ENCODE measurements around the gene CFAP52.

DNA sequence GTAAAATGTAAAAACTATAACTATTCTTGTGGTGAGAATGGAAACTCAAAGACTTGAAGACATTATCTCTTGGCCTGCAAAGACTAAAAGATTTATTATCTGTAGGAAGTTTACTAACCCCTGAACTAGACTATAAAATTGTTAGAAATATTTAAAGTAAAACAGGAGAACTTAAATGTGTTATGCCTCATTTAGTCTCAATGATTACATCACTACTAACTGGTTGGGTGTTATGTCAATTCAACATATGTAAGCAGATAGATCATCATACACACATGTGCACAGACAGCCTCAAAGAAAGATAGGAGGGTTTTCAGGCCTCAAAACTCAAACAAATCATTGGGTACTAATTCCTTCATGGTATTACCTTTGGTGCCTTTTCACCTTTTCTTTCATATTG, 8.4 kb upstream of the CFAP52 start:
- TF ChIP-seq, protein P1, sequence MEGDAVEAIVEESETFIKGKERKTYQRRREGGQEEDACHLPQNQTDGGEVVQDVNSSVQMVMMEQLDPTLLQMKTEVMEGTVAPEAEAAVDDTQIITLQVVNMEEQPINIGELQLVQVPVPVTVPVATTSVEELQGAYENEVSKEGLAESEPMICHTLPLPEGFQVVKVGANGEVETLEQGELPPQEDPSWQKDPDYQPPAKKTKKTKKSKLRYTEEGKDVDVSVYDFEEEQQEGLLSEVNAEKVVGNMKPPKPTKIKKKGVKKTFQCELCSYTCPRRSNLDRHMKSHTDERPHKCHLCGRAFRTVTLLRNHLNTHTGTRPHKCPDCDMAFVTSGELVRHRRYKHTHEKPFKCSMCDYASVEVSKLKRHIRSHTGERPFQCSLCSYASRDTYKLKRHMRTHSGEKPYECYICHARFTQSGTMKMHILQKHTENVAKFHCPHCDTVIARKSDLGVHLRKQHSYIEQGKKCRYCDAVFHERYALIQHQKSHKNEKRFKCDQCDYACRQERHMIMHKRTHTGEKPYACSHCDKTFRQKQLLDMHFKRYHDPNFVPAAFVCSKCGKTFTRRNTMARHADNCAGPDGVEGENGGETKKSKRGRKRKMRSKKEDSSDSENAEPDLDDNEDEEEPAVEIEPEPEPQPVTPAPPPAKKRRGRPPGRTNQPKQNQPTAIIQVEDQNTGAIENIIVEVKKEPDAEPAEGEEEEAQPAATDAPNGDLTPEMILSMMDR (IDR thresholded peaks at IDR 0.05; ENCODE audit: insufficient read depth, low read length): no peak
- no peak for TF ChIP-seq POLR2AphosphoS5 (IDR thresholded peaks at IDR 0.05; ENCODE audit: low read depth)
- TF ChIP-seq, protein P2, sequence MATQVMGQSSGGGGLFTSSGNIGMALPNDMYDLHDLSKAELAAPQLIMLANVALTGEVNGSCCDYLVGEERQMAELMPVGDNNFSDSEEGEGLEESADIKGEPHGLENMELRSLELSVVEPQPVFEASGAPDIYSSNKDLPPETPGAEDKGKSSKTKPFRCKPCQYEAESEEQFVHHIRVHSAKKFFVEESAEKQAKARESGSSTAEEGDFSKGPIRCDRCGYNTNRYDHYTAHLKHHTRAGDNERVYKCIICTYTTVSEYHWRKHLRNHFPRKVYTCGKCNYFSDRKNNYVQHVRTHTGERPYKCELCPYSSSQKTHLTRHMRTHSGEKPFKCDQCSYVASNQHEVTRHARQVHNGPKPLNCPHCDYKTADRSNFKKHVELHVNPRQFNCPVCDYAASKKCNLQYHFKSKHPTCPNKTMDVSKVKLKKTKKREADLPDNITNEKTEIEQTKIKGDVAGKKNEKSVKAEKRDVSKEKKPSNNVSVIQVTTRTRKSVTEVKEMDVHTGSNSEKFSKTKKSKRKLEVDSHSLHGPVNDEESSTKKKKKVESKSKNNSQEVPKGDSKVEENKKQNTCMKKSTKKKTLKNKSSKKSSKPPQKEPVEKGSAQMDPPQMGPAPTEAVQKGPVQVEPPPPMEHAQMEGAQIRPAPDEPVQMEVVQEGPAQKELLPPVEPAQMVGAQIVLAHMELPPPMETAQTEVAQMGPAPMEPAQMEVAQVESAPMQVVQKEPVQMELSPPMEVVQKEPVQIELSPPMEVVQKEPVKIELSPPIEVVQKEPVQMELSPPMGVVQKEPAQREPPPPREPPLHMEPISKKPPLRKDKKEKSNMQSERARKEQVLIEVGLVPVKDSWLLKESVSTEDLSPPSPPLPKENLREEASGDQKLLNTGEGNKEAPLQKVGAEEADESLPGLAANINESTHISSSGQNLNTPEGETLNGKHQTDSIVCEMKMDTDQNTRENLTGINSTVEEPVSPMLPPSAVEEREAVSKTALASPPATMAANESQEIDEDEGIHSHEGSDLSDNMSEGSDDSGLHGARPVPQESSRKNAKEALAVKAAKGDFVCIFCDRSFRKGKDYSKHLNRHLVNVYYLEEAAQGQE (IDR thresholded peaks at IDR 0.05; ENCODE audit: insufficient replicate concordance, low read depth): no peak

Data from HL-60 (cell line).